ENCODE measurements around the gene GPRC5C. TPM values are rescaled to one million over a fixed set of nuclear protein-coding genes. Genes with fewer than 3 reads are reported as not detected.

GPRC5C gene
- total and polyA plus RNA-seq, 2 of the 8 experiments (the other 6 are each of a cell fraction or from before 2014, with no cell fraction given): 18.3 to 55.8 TPM

- TF ChIP-seq, protein P1, sequence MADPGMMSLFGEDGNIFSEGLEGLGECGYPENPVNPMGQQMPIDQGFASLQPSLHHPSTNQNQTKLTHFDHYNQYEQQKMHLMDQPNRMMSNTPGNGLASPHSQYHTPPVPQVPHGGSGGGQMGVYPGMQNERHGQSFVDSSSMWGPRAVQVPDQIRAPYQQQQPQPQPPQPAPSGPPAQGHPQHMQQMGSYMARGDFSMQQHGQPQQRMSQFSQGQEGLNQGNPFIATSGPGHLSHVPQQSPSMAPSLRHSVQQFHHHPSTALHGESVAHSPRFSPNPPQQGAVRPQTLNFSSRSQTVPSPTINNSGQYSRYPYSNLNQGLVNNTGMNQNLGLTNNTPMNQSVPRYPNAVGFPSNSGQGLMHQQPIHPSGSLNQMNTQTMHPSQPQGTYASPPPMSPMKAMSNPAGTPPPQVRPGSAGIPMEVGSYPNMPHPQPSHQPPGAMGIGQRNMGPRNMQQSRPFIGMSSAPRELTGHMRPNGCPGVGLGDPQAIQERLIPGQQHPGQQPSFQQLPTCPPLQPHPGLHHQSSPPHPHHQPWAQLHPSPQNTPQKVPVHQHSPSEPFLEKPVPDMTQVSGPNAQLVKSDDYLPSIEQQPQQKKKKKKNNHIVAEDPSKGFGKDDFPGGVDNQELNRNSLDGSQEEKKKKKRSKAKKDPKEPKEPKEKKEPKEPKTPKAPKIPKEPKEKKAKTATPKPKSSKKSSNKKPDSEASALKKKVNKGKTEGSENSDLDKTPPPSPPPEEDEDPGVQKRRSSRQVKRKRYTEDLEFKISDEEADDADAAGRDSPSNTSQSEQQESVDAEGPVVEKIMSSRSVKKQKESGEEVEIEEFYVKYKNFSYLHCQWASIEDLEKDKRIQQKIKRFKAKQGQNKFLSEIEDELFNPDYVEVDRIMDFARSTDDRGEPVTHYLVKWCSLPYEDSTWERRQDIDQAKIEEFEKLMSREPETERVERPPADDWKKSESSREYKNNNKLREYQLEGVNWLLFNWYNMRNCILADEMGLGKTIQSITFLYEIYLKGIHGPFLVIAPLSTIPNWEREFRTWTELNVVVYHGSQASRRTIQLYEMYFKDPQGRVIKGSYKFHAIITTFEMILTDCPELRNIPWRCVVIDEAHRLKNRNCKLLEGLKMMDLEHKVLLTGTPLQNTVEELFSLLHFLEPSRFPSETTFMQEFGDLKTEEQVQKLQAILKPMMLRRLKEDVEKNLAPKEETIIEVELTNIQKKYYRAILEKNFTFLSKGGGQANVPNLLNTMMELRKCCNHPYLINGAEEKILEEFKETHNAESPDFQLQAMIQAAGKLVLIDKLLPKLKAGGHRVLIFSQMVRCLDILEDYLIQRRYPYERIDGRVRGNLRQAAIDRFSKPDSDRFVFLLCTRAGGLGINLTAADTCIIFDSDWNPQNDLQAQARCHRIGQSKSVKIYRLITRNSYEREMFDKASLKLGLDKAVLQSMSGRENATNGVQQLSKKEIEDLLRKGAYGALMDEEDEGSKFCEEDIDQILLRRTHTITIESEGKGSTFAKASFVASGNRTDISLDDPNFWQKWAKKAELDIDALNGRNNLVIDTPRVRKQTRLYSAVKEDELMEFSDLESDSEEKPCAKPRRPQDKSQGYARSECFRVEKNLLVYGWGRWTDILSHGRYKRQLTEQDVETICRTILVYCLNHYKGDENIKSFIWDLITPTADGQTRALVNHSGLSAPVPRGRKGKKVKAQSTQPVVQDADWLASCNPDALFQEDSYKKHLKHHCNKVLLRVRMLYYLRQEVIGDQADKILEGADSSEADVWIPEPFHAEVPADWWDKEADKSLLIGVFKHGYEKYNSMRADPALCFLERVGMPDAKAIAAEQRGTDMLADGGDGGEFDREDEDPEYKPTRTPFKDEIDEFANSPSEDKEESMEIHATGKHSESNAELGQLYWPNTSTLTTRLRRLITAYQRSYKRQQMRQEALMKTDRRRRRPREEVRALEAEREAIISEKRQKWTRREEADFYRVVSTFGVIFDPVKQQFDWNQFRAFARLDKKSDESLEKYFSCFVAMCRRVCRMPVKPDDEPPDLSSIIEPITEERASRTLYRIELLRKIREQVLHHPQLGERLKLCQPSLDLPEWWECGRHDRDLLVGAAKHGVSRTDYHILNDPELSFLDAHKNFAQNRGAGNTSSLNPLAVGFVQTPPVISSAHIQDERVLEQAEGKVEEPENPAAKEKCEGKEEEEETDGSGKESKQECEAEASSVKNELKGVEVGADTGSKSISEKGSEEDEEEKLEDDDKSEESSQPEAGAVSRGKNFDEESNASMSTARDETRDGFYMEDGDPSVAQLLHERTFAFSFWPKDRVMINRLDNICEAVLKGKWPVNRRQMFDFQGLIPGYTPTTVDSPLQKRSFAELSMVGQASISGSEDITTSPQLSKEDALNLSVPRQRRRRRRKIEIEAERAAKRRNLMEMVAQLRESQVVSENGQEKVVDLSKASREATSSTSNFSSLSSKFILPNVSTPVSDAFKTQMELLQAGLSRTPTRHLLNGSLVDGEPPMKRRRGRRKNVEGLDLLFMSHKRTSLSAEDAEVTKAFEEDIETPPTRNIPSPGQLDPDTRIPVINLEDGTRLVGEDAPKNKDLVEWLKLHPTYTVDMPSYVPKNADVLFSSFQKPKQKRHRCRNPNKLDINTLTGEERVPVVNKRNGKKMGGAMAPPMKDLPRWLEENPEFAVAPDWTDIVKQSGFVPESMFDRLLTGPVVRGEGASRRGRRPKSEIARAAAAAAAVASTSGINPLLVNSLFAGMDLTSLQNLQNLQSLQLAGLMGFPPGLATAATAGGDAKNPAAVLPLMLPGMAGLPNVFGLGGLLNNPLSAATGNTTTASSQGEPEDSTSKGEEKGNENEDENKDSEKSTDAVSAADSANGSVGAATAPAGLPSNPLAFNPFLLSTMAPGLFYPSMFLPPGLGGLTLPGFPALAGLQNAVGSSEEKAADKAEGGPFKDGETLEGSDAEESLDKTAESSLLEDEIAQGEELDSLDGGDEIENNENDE (IDR thresholded peaks at IDR 0.05; ENCODE audit: insufficient replicate concordance, low read length): no peak
- no peak for TF ChIP-seq PHF8 (conservative IDR thresholded peaks at IDR 0.05; ENCODE audit: low read depth, low read length)
- no peak for TF ChIP-seq CHD1 (IDR thresholded peaks at IDR 0.05; ENCODE audit: low read depth, low read length)
- TF ChIP-seq MAFK (IDR thresholded peaks at IDR 0.05; ENCODE audit: low read depth, low read length): no peak
Measured at GRCh38 chr17:74396567-74396966, 35.3 kb upstream of the GPRC5C start (continued).
